Renal cortex interstitium (tissue), 11 donors: ENCODE measurements around the gene ZNF548. TPM values are rescaled to one million over a fixed set of nuclear protein-coding genes. Genes with fewer than 3 reads are reported as not detected.

Experiments used
- DNase-seq, 11 donors: peaks; one replicate each; pipeline ENCODE4 v3.0.0-alpha.2; 2013; ENCODE audit warnings: low read depth in 9 of 11, low spot score in 4 of 11; ENCODE audit errors: extremely low read depth in 1 of 11
- polyA plus RNA-seq, 3 donors: library from polyadenylated mRNA; unstranded; fragments of 120-200 nt; gene quantifications; one replicate each; pipeline ENCODE4 v1.2.1, GENCODE V29; 2013; ENCODE audit not compliant: insufficient read length in 3 of 3

The ZNF548 gene
- polyA plus RNA-seq, 3 donors: 18.5 to 35.6 (median 20.5) TPM

DNA sequence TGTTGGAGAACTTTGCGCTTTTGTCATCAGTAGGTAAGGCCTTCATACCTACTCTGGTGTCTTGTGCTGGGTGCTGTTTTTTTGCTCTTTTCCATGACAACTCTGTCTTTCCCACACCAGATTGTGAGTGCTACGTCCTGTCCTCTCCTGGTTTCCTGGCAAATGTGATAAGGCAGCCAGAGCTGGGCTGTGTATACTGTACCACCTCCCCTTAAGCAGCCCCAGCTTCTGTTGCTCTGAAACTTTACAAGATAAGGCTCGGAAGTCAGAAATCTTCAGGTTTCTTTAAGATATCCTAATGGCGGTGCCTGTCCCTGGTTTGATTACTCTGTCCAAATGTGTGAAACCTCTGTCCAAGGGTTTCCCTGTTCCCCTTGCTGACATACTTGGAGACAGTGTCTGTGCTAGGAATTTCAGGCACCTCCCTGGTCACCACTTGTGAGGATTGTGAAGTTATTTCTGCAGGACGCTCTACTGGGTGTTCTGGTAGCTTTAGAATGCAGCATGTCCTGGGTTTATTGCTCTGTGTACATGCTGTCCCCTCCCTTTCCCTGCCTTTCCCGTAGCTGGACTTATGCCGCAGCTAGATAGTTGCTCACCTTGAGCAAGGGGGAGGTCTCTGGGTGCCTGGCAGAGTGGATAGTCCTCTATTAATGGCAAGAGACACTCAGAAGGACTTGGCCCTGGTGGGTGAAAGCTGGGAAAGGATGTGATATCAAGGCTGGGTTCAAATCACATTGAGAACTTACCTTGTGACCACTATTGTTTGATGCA, 52.5 kb downstream of the ZNF548 start:
- no peak for DNase-seq

DNA sequence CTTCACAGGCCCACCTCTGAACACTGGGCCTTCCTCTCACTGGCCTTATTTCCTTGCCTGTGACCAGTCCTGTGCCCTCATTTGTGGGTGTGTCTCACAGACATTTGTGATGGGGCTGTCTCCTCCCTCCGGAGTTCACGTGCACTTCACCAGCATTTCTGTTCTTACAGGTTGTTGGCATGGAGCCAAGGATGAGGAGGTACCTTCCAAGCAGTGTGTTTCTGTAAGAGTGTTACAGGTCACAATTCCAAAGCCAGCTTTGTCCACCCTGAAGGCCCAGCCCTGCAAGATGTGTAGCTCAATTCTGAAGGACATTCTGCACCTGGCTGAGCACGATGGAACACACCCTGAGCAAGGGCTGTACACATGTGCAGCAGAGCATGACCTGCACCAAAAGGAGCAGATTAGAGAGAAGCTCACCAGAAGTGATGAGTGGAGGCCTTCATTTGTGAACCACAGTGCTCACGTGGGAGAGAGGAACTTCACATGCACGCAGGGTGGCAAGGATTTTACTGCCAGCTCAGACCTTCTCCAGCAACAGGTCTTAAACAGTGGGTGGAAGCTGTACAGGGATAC, 53.6 kb downstream of the ZNF548 start:
- no peak for DNase-seq

DNA sequence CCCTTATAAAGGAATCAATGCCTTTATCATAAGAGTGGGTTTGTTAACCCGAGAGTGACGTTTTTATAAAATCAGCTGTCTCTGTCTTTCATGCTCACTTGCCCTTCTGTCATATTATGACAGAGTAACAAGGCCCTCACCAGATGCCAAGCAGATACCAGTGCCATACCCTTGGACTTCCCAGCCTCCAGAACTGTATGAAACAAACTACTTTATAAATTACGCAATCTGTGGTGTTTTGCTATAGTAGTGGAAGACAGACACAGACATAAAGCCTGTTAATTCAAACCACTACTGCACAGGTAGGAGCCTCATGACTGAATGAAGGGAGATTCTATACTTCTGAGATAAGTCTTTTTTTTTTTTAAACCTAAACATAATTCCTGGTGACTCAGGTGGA, 62.7 kb downstream of the ZNF548 start:
- no peak for DNase-seq

Other genes with a start within 250 kb of the ZNF548 start
- not detected for gene ZIM3, start 244.7 kb upstream of the ZNF548 start, polyA plus RNA-seq
- not detected for gene DUXA, start 222.4 kb upstream of the ZNF548 start, polyA plus RNA-seq
- 10 to 100 TPM; 19.5 to 24.6 (median 20.3) TPM for gene ZNF264, start 198.4 kb upstream of the ZNF548 start, polyA plus RNA-seq
- gene AURKC, start 158.8 kb upstream of the ZNF548 start, polyA plus RNA-seq: 1 to 10 TPM; 2.2 to 3.2 (median 2.7) TPM
- 1 to 10 TPM; 6.2 to 6.6 (median 6.2) TPM for gene ZNF805, start 149.2 kb upstream of the ZNF548 start, polyA plus RNA-seq
- 1 to 10 TPM; 2.5 to 4.2 (median 2.5) TPM for gene ZNF460, start 109.4 kb upstream of the ZNF548 start, polyA plus RNA-seq
- gene ZNF543, start 69.4 kb upstream of the ZNF548 start, polyA plus RNA-seq: 10 to 100 TPM in 1 of 3 donors, 1 to 10 TPM in 2; 8.0 to 10.4 (median 8.2) TPM
- 10 to 100 TPM; 16.2 to 17.6 (median 17.3) TPM for gene ZNF304, start 38.6 kb upstream of the ZNF548 start, polyA plus RNA-seq
- 10 to 100 TPM; 16.4 to 18.2 (median 18.2) TPM for gene TRAPPC2B, start 26.3 kb upstream of the ZNF548 start, polyA plus RNA-seq
- 1 to 10 TPM; 5.9 to 7.0 (median 6.4) TPM for gene ZNF547, start 26.3 kb upstream of the ZNF548 start, polyA plus RNA-seq
- gene ZNF17, start 21.3 kb downstream of the ZNF548 start, polyA plus RNA-seq: 10 to 100 TPM; 11.6 to 12.6 (median 11.9) TPM
- 10 to 100 TPM in 2 of 3 donors, 1 to 10 TPM in 1; 9.6 to 18.0 (median 10.5) TPM for gene ZNF749, start 45.5 kb downstream of the ZNF548 start, polyA plus RNA-seq
- 1 to 10 TPM; 2.5 to 4.7 (median 3.1) TPM for gene VN1R1, start 67.3 kb downstream of the ZNF548 start, polyA plus RNA-seq
- gene ZNF772, start 87.7 kb downstream of the ZNF548 start, polyA plus RNA-seq: 10 to 100 TPM; 21.3 to 23.6 (median 22.8) TPM
- 10 to 100 TPM; 20.3 to 22.7 (median 20.8) TPM for gene ZNF419, start 97.9 kb downstream of the ZNF548 start, polyA plus RNA-seq
- gene ZNF773, start 110.1 kb downstream of the ZNF548 start, polyA plus RNA-seq: 10 to 100 TPM; 12.0 to 16.8 (median 15.4) TPM
- 10 to 100 TPM; 12.5 to 16.4 (median 15.8) TPM for gene ZNF549, start 137.5 kb downstream of the ZNF548 start, polyA plus RNA-seq
- 10 to 100 TPM; 18.5 to 21.8 (median 20.6) TPM for gene ZNF550, start 170.0 kb downstream of the ZNF548 start, polyA plus RNA-seq
- gene ZNF416, start 189.1 kb downstream of the ZNF548 start, polyA plus RNA-seq: 10 to 100 TPM in 1 of 3 donors, 1 to 10 TPM in 2; 7.7 to 10.8 (median 9.1) TPM
- gene ZIK1, start 194.3 kb downstream of the ZNF548 start, polyA plus RNA-seq: 10 to 100 TPM; 19.3 to 23.8 (median 20.8) TPM
- 1 to 10 TPM; 4.9 to 6.3 (median 4.9) TPM for gene ZNF530, start 210.0 kb downstream of the ZNF548 start, polyA plus RNA-seq
- gene ZNF134, start 224.4 kb downstream of the ZNF548 start, polyA plus RNA-seq: 10 to 100 TPM; 25.4 to 29.1 (median 26.7) TPM
- 10 to 100 TPM; 31.6 to 42.6 (median 35.0) TPM for gene ZNF211, start 243.3 kb downstream of the ZNF548 start, polyA plus RNA-seq